ENCODE measurements around the gene RFX6. TPM values are rescaled to one million over a fixed set of nuclear protein-coding genes. Genes with fewer than 3 reads are reported as not detected.

The RFX6 gene
- total RNA-seq, 1 experiment from 2014 or later = not detected

GRCh38 chr6:116954335-116954734 is 77.3 kb downstream of the RFX6 start:
- Histone ChIP-seq H3F3A (ENCODE audit: insufficient read depth, low read depth) (no peaks in the 10 kb centered on the region), H3K9me2 (ENCODE audit: insufficient read depth) (no peaks in the 10 kb centered on the region), H2AFZ (no peak overlapping the region), H3K4me3 (no peak overlapping the region), H3K9me3 (ENCODE audit: insufficient read depth, low read depth) (no peaks in the 10 kb centered on the region), H3K79me2 (ENCODE audit: low read depth) (no peaks in the 10 kb centered on the region), H3K36me3 (ENCODE audit: low read depth) (no peaks in the 10 kb centered on the region), H3K27ac (no peak overlapping the region), H3K4me1 (replicated peaks; ENCODE audit: insufficient read depth) (no peaks in the 10 kb centered on the region), H3K27me3 (ENCODE audit: insufficient read depth, low read depth) (no peaks in the 10 kb centered on the region), H4K20me1 (ENCODE audit: insufficient read depth) (no peaks in the 10 kb centered on the region), H3K4me2 (no peak overlapping the region)
- BruUV-seq (replicated peaks) = no TSS peak
- TF ChIP-seq EZH2 (IDR thresholded peaks at IDR 0.05; ENCODE audit: low read depth) = no peak
- no peak for TF ChIP-seq CTCF (conservative IDR thresholded peaks at IDR 0.05)
- DNase-seq = no peak
- intact Hi-C loops (cut with micrococcal nuclease; ENCODE audit: unreplicated experiment) = no loop called here
- CTCF ChIA-PET = no interaction called here
- POLR2A ChIA-PET (ENCODE audit: unreplicated experiment) = no interaction called here

GRCh38 chr6:116954938-116955337 is 77.9 kb downstream of the RFX6 start:
- ChIA-PET CTCF (no interaction called here), POLR2A (ENCODE audit: unreplicated experiment) (no interaction called here)
- Histone ChIP-seq H3K4me3 (no peak overlapping the region), H3K36me3 (ENCODE audit: low read depth) (no peaks in the 10 kb centered on the region), H3K27ac (no peak overlapping the region), H3K27me3 (ENCODE audit: insufficient read depth, low read depth) (no peaks in the 10 kb centered on the region), H3K9me3 (ENCODE audit: insufficient read depth, low read depth) (no peaks in the 10 kb centered on the region), H3K9me2 (ENCODE audit: insufficient read depth) (no peaks in the 10 kb centered on the region), H3K4me2 (no peak overlapping the region), H3K79me2 (ENCODE audit: low read depth) (no peaks in the 10 kb centered on the region), H4K20me1 (ENCODE audit: insufficient read depth) (no peaks in the 10 kb centered on the region), H2AFZ (no peak overlapping the region), H3F3A (ENCODE audit: insufficient read depth, low read depth) (no peaks in the 10 kb centered on the region), H3K4me1 (replicated peaks; ENCODE audit: insufficient read depth) (no peaks in the 10 kb centered on the region)
- no peak for DNase-seq
- intact Hi-C loops (cut with micrococcal nuclease; ENCODE audit: unreplicated experiment) = no loop called here
- TF ChIP-seq EZH2 (IDR thresholded peaks at IDR 0.05; ENCODE audit: low read depth) (no peak), CTCF (conservative IDR thresholded peaks at IDR 0.05) (no peak)
- BruUV-seq (replicated peaks) = no TSS peak

GRCh38 chr6:116955773-116956172 is 78.7 kb downstream of the RFX6 start:
- TF ChIP-seq CTCF (conservative IDR thresholded peaks at IDR 0.05) (no peak), EZH2 (IDR thresholded peaks at IDR 0.05; ENCODE audit: low read depth) (no peak)
- BruUV-seq (replicated peaks) = no TSS peak
- Histone ChIP-seq H3K79me2 (ENCODE audit: low read depth) (no peaks in the 10 kb centered on the region), H3K36me3 (ENCODE audit: low read depth) (no peaks in the 10 kb centered on the region), H3K9me3 (ENCODE audit: insufficient read depth, low read depth) (no peaks in the 10 kb centered on the region), H3F3A (ENCODE audit: insufficient read depth, low read depth) (no peaks in the 10 kb centered on the region), H3K27ac (no peak overlapping the region), H3K4me2 (no peak overlapping the region), H3K27me3 (ENCODE audit: insufficient read depth, low read depth) (no peaks in the 10 kb centered on the region), H3K4me1 (replicated peaks; ENCODE audit: insufficient read depth) (no peaks in the 10 kb centered on the region), H3K9me2 (ENCODE audit: insufficient read depth) (no peaks in the 10 kb centered on the region), H3K4me3 (no peak overlapping the region), H2AFZ (no peak overlapping the region; the same call in 1 of the 2 replicates), H4K20me1 (ENCODE audit: insufficient read depth) (no peaks in the 10 kb centered on the region)
- POLR2A ChIA-PET (ENCODE audit: unreplicated experiment) = no interaction called here
- intact Hi-C loops (cut with micrococcal nuclease; ENCODE audit: unreplicated experiment) = no loop called here
- DNase-seq = no peak
- CTCF ChIA-PET = no interaction called here

All from PC-9 (cell line).